DND-41 (cell line): ENCODE measurements around the gene PDGFRB.

ENCODE experiments used
- ATAC-seq: fragments of 200-7000 bp; cut with Tn5 transposase; 3 replicates; pipeline ENCODE4 v1.9.1; 2021; ENCODE audit warnings: low read depth; ENCODE audit not compliant: insufficient read depth
- DNase-seq: peaks from one replicate; pipeline ENCODE4 v3.0.0-alpha.2; 2020
- H2AFZ ChIP-seq: 2 replicates; pipeline ENCODE4 v1.6.0; 2012; ENCODE audit warnings: low read depth, low read length
- H3K27ac ChIP-seq: 2 replicates; pipeline ENCODE4 v1.5.1; 2012; ENCODE audit warnings: low read length, inconsistent platforms
- H3K27me3 ChIP-seq: fragments of 200-600 bp; sonication (generic); 2 replicates; pipeline ENCODE4 v1.6.0; 2012; ENCODE audit warnings: low read length, mild to moderate bottlenecking, inconsistent platforms; ENCODE audit not compliant: insufficient read depth, poor library complexity
- H3K36me3 ChIP-seq: 2 replicates; pipeline ENCODE4 v1.5.1; 2012; ENCODE audit warnings: low read length, inconsistent platforms; ENCODE audit not compliant: insufficient read depth
- H3K4me1 ChIP-seq: 2 replicates; pipeline ENCODE4 v1.5.1; 2012; ENCODE audit warnings: mild to moderate bottlenecking, low read length; ENCODE audit not compliant: insufficient read depth
- H3K4me2 ChIP-seq: 2 replicates; pipeline ENCODE4 v1.6.0; 2012; ENCODE audit warnings: mild to moderate bottlenecking, moderate library complexity, low read length, inconsistent platforms; ENCODE audit not compliant: insufficient read depth
- H3K4me3 ChIP-seq, 2 experiments: fragments of 200-600 bp in 1 of 2; shearing (Covaris generic) in 1 of 2; 2 replicates each; pipeline ENCODE4 v1.5.1; 2012 to 2016; ENCODE audit warnings: inconsistent platforms in 2 of 2, low read length in 2 of 2, mild to moderate bottlenecking in 2 of 2, low read depth in 1 of 2, moderate library complexity in 1 of 2
- H3K79me2 ChIP-seq: 2 replicates; pipeline ENCODE4 v1.6.0; 2012; ENCODE audit warnings: low read length, inconsistent platforms; ENCODE audit not compliant: insufficient read depth
- H3K9ac ChIP-seq: 2 replicates; pipeline ENCODE4 v1.6.0; 2012; ENCODE audit warnings: low read depth, mild to moderate bottlenecking, inconsistent platforms, low read length, moderate library complexity
- H3K9me3 ChIP-seq: 2 replicates; pipeline ENCODE4 v1.5.1; 2012; ENCODE audit warnings: low read length, moderate library complexity, mild to moderate bottlenecking, inconsistent platforms; ENCODE audit not compliant: insufficient read depth, severe bottlenecking
- H4K20me1 ChIP-seq: 2 replicates; pipeline ENCODE4 v1.6.0; 2012; ENCODE audit warnings: low read length; ENCODE audit not compliant: insufficient read depth
- EZH2 ChIP-seq: IDR thresholded peaks from 3 replicates; pipeline ENCODE4 v1.6.1; 2012; ENCODE audit warnings: borderline replicate concordance, low read depth, mild to moderate bottlenecking, moderate library complexity, low read length, inconsistent platforms; ENCODE audit not compliant: severe bottlenecking
- TF ChIP-seq, protein P1 (sequence below): IDR thresholded peaks from 2 replicates; pipeline ENCODE4 v1.5.1; 2012; ENCODE audit warnings: borderline replicate concordance, low read length, moderate library complexity, mild to moderate bottlenecking; ENCODE audit not compliant: poor library complexity, severe bottlenecking; ENCODE audit errors: extremely low read depth

Gene PDGFRB

DNA sequence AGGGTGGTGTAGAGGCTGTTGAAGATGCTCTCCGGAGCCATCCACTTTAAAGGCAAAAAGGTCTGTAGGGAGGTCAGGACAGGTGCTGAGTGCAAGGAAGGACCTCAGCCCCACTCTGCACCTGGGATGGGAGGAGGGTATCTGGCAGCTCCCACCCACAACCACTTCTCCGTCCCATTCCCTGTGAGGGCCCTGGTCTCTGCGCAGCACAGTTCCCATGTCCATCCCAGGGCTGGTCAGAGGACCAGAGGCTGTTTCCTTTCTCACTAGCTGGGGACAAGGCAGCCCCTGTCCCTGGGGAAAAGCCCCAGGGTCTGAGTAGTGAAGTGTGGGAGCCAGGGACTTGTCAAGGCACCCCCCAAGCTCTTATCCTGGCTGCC, 35.6 kb downstream of the PDGFRB start:
- Histone ChIP-seq H3K4me3 (no peak overlapping the region), H4K20me1 (no peaks in the 10 kb centered on the region), H3K27ac (no peak overlapping the region), H3K36me3 (no peaks in the 10 kb centered on the region), H3K4me1 (no peaks in the 10 kb centered on the region), H3K79me2 (no peaks in the 10 kb centered on the region), H3K9me3 (no peaks in the 10 kb centered on the region), H3K27me3 (no peaks in the 10 kb centered on the region), H3K4me2 (no peak overlapping the region), H2AFZ (no peak overlapping the region), H3K9ac (no peak overlapping the region)
- TF ChIP-seq, protein P1, sequence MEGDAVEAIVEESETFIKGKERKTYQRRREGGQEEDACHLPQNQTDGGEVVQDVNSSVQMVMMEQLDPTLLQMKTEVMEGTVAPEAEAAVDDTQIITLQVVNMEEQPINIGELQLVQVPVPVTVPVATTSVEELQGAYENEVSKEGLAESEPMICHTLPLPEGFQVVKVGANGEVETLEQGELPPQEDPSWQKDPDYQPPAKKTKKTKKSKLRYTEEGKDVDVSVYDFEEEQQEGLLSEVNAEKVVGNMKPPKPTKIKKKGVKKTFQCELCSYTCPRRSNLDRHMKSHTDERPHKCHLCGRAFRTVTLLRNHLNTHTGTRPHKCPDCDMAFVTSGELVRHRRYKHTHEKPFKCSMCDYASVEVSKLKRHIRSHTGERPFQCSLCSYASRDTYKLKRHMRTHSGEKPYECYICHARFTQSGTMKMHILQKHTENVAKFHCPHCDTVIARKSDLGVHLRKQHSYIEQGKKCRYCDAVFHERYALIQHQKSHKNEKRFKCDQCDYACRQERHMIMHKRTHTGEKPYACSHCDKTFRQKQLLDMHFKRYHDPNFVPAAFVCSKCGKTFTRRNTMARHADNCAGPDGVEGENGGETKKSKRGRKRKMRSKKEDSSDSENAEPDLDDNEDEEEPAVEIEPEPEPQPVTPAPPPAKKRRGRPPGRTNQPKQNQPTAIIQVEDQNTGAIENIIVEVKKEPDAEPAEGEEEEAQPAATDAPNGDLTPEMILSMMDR = no peak
- TF ChIP-seq EZH2 = no peak
- DNase-seq (no peak), ATAC-seq (no peak)

DNA sequence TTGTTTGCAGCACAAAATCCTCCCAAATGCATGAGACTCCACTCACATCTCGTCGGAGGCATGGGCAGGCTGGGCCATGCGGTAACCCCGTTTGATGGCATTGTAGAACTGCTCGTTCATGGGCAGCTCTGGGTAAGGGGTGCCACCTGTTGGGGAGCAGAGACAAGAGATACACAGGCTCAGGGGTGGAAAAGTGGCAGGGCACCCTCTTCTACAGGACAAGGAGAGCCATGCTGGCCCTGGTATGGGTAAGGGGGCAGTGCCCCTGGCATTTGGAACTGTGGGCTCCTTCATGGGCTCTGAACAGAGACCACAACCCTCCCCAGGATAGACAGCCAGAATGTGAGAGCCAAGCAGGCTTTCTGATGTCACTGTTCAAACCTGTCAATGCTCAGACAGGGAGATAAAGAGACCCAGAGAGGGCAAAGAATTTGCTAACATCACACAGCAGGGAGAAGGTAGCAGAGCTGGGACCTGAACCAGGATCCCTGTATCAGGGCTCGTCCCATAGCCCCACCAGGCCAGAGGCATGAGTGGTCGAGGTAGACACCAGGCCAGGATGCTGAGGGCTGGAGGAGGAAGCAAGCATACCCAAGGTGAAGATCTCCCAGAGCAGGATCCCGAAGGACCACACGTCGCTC, 36.1 kb downstream of the PDGFRB start:
- H3K4me1 ChIP-seq = no peaks in the 10 kb centered on the region
- no peaks in the 10 kb centered on the region for H3K79me2 ChIP-seq
- ATAC-seq = no peak
- H3K27ac ChIP-seq = no peak overlapping the region
- DNase-seq = no peak
- no peaks in the 10 kb centered on the region for H3K36me3 ChIP-seq
- no peak overlapping the region for H3K4me2 ChIP-seq
- TF ChIP-seq EZH2 = no peak
- TF ChIP-seq, protein P1 = no peak
- no peaks in the 10 kb centered on the region for H4K20me1 ChIP-seq
- H3K4me3 ChIP-seq = no peak overlapping the region
- no peaks in the 10 kb centered on the region for H3K9me3 ChIP-seq
- no peaks in the 10 kb centered on the region for H3K27me3 ChIP-seq
- no peak overlapping the region for H3K9ac ChIP-seq
- H2AFZ ChIP-seq = no peak overlapping the region

DNA sequence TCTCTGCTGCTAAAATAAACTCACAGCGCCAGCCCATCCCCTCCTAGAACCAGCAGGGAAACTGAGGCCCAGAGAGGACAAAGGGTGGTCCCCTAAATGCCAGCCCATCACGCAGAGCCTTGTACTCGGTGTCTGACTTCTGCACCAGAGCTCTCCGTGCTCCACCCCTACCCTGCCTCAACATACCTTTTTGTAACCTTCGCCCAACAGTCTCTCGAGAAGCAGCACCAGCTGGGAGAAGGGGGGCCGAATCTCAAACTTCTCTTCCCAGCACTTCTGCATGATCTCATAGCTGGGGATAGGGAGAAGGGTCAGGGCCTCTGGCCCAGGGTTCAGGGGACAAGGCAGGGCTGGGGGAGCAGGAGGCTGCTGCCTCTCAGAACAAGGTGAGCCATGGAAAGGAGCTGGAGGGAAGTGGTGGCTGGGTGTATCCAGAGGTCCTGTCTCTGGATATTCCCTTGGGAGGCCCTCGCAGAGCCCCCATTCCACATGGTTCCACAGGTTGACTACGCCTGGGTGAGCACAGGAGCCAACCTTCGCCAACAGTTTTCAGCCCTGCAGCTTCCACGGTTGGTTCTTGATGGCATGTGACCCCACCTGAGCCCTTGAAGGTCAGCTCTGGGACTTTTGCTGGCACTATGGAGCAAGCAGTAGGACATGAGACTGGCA, 37.0 kb downstream of the PDGFRB start:
- H3K4me1 ChIP-seq = no peaks in the 10 kb centered on the region

More for the DNA sequence above, 37.0 kb downstream of the PDGFRB start:
- no peak overlapping the region for H2AFZ ChIP-seq
- no peak for TF ChIP-seq EZH2
- TF ChIP-seq, protein P1 = no peak
- H3K9me3 ChIP-seq = no peaks in the 10 kb centered on the region
- DNase-seq (no peak), ATAC-seq (no peak)
- no peaks in the 10 kb centered on the region for H4K20me1 ChIP-seq
- no peak overlapping the region for H3K4me2 ChIP-seq
- H3K4me3 ChIP-seq = no peak overlapping the region
- no peaks in the 10 kb centered on the region for H3K36me3 ChIP-seq
- no peak overlapping the region for H3K27ac ChIP-seq
- no peaks in the 10 kb centered on the region for H3K27me3 ChIP-seq
- H3K9ac ChIP-seq = no peak overlapping the region
- H3K79me2 ChIP-seq = no peaks in the 10 kb centered on the region
